Vagina (tissue), 2 donors: Measurements from ENCODE around the gene TRAT1. TPM values are rescaled to one million over a fixed set of nuclear protein-coding genes. Genes with fewer than 3 reads are reported as not detected.

Source experiments
- DNase-seq, 2 donors: peaks; one replicate each; pipeline ENCODE4 v3.0.0-alpha.2; 2017; ENCODE audit errors: extremely low spot score in 2 of 2
- H3K27ac ChIP-seq: fragments of 200-600 bp; sonication (generic); one replicate; pipeline ENCODE4 v1.5.1; 2019
- H3K27me3 ChIP-seq: fragments of 200-600 bp; sonication (generic); one replicate; pipeline ENCODE4 v1.5.1; 2019
- H3K36me3 ChIP-seq, 2 donors: fragments of 200-600 bp; sonication (generic); one replicate each; pipeline ENCODE4 v1.5.1; 2017 to 2019
- H3K4me1 ChIP-seq: fragments of 200-600 bp; sonication (generic); one replicate; pipeline ENCODE4 v1.5.1; 2019
- H3K4me3 ChIP-seq, 2 donors: fragments of 200-600 bp; sonication (generic); 1 replicate in 1 of 2; 2 replicates in 1 of 2; pipeline ENCODE4 v1.5.1; 2016 to 2019
- H3K9me3 ChIP-seq: fragments of 200-600 bp; sonication (generic); one replicate; pipeline ENCODE4 v1.5.1; 2019
- POLR2A ChIP-seq, 2 donors: fragments of 450-650 bp; IDR thresholded peaks; one replicate each; pipeline ENCODE4 v1.6.1; 2017; ENCODE audit warnings: antibody characterized with exemption in 2 of 2, mild to moderate bottlenecking in 2 of 2, moderate library complexity in 2 of 2
- POLR2AphosphoS5 ChIP-seq, 2 donors: sonication (generic); formaldehyde crosslinking; IDR thresholded peaks; one replicate each; pipeline ENCODE4 v1.9.0; 2017; ENCODE audit warnings: antibody characterized with exemption in 2 of 2, mild to moderate bottlenecking in 2 of 2, low read depth in 1 of 2; ENCODE audit not compliant: insufficient read depth in 1 of 2
- intact Hi-C: fragments of 100-400 bp; cut with DNase I; formaldehyde crosslinking; loops from one replicate; pipeline ENCODE4 v1.15.1; 2023
- total RNA-seq: library from RNA; depleted of rRNA; stranded (reverse); fragments of >200 nt; gene quantifications from one replicate; pipeline ENCODE4 v1.2.3, GENCODE V29; 2016
- TF ChIP-seq, protein P1 (sequence below), 3 experiments: fragments of 450-650 bp in 2 of 3; fragments of 200-600 bp in 1 of 3; sonication (generic) in 1 of 3; IDR thresholded peaks; one replicate each; pipeline ENCODE4 v1.5.1; 2017 to 2019; ENCODE audit warnings: antibody characterized with exemption in 3 of 3, mild to moderate bottlenecking in 2 of 3, moderate library complexity in 2 of 3

Gene TRAT1
- total RNA-seq, 1 donor from 2014 or later, result 0.98 TPM

DNA sequence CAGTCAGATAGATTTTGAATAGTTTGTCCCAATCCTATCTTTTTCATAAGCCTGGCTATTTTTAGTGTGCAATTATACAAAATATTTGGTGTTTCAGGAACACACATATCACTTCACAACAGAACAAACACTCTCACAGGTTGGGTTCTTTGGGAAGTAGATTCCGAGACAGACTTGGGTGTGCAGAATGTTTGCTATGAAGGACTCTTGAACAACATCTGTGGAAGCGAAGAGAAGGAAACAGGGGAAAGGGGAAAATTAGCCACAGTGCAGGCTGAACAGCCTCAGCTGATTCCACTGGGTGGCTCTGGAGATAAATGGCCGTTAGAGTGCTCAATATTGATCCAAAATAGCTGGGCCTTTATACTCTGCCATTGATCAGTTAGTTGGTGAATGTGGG lies 69.2 kb downstream of the TRAT1 start:
- Histone ChIP-seq H3K36me3 (no peaks in the 10 kb centered on the region), H3K4me1 (no peaks in the 10 kb centered on the region), H3K9me3 (no peaks in the 10 kb centered on the region), H3K27me3 (no peaks in the 10 kb centered on the region), H3K4me3 (no peak overlapping the region), H3K27ac (no peak overlapping the region)
- DNase-seq, result no peak
- intact Hi-C loops, result no loop called here
- TF ChIP-seq POLR2A (IDR thresholded peaks at IDR 0.05) (no peak), POLR2AphosphoS5 (IDR thresholded peaks at IDR 0.05; ENCODE audit: insufficient read depth in 1 of 2, low read depth in 1 of 2) (no peak)
- TF ChIP-seq, protein P1, sequence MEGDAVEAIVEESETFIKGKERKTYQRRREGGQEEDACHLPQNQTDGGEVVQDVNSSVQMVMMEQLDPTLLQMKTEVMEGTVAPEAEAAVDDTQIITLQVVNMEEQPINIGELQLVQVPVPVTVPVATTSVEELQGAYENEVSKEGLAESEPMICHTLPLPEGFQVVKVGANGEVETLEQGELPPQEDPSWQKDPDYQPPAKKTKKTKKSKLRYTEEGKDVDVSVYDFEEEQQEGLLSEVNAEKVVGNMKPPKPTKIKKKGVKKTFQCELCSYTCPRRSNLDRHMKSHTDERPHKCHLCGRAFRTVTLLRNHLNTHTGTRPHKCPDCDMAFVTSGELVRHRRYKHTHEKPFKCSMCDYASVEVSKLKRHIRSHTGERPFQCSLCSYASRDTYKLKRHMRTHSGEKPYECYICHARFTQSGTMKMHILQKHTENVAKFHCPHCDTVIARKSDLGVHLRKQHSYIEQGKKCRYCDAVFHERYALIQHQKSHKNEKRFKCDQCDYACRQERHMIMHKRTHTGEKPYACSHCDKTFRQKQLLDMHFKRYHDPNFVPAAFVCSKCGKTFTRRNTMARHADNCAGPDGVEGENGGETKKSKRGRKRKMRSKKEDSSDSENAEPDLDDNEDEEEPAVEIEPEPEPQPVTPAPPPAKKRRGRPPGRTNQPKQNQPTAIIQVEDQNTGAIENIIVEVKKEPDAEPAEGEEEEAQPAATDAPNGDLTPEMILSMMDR (IDR thresholded peaks at IDR 0.05), result no peak

DNA sequence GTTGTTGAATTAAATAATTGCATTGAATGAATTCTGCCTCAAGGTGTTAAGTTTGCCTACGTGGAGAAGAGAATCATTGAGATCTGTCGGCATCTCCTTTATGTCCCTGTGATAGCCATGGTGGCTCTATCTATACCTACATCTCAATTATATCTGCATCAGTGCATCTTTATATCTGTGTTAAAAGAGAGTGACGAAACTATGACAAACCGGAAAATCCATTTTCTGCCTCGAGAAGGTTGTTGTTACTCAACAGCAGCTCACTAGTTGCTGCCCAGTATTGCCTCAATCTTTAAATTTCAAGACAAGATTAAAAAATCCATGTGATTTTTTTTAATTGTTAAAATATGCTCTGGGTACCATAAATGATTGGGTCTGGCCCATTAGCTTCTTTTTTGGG lies 72.4 kb downstream of the TRAT1 start:
- no peaks in the 10 kb centered on the region for H3K27me3 ChIP-seq
- H3K9me3 ChIP-seq, result no peaks in the 10 kb centered on the region
- H3K4me3 ChIP-seq, result no peak overlapping the region
- intact Hi-C loops, result no loop called here
- TF ChIP-seq POLR2AphosphoS5 (IDR thresholded peaks at IDR 0.05; ENCODE audit: insufficient read depth in 1 of 2, low read depth in 1 of 2), result no peak
- TF ChIP-seq, protein P1 (IDR thresholded peaks at IDR 0.05), result no peak
- no peak for TF ChIP-seq POLR2A (IDR thresholded peaks at IDR 0.05)
- no peak overlapping the region for H3K27ac ChIP-seq
- H3K4me1 ChIP-seq, result no peaks in the 10 kb centered on the region
- H3K36me3 ChIP-seq, result no peaks in the 10 kb centered on the region
- DNase-seq, result no peak

GRCh38 chr3:108897883-108898282 lies 75.3 kb downstream of the TRAT1 start:
- intact Hi-C loops, result no loop called here
- Histone ChIP-seq H3K4me1 (no peaks in the 10 kb centered on the region), H3K27me3 (no peaks in the 10 kb centered on the region), H3K4me3 (no peak overlapping the region), H3K36me3 (no peaks in the 10 kb centered on the region), H3K27ac (no peak overlapping the region), H3K9me3 (no peaks in the 10 kb centered on the region)
- no peak for DNase-seq
- TF ChIP-seq POLR2AphosphoS5 (IDR thresholded peaks at IDR 0.05; ENCODE audit: insufficient read depth in 1 of 2, low read depth in 1 of 2) (no peak), POLR2A (IDR thresholded peaks at IDR 0.05) (no peak)
- TF ChIP-seq, protein P1 (IDR thresholded peaks at IDR 0.05), result no peak

- intact Hi-C loops, result no loop called here
- Histone ChIP-seq H3K36me3 (no peaks in the 10 kb centered on the region), H3K4me1 (no peaks in the 10 kb centered on the region), H3K9me3 (no peaks in the 10 kb centered on the region), H3K4me3 (no peak overlapping the region), H3K27me3 (no peaks in the 10 kb centered on the region), H3K27ac (no peak overlapping the region)
- no peak for DNase-seq
- no peak for TF ChIP-seq POLR2A (IDR thresholded peaks at IDR 0.05)
- TF ChIP-seq POLR2AphosphoS5 (IDR thresholded peaks at IDR 0.05; ENCODE audit: insufficient read depth in 1 of 2, low read depth in 1 of 2), result no peak
- TF ChIP-seq, protein P1 (IDR thresholded peaks at IDR 0.05), result no peak
Measured at GRCh38 chr3:108899530-108899929, 76.9 kb downstream of the TRAT1 start.

Other genes starting within 250 kb of the TRAT1 start
- gene CIP2A, start 233.3 kb upstream of the TRAT1 start, total RNA-seq, result 6.9 TPM
- 7.4 TPM for gene DZIP3, start 233.1 kb upstream of the TRAT1 start, total RNA-seq
- not detected for gene RETNLB, start 65.4 kb upstream of the TRAT1 start, total RNA-seq
- gene GUCA1C, start 131.1 kb downstream of the TRAT1 start, total RNA-seq, result not detected